Adipocyte (in vitro differentiated cells): Measurements from ENCODE around the gene ZNF208.
"Not testable (repeated sequence)": the region's sequence is repeated elsewhere in the genome, so short reads cannot be mapped to it uniquely, and the experiment has no call there.

Experiments
- DNase-seq: peaks from one replicate; pipeline ENCODE4 v3.0.0-alpha.2; 2015; ENCODE audit warnings: low read depth
- H3K27me3 ChIP-seq: replicated peaks from 2 replicates; pipeline ENCODE4 v1.7.0; 2013; ENCODE audit warnings: mild to moderate bottlenecking, low read length, moderate library complexity; ENCODE audit not compliant: control insufficient read depth, insufficient read depth
- H3K36me3 ChIP-seq: 2 replicates; pipeline ENCODE4 v1.7.0; 2013; ENCODE audit warnings: low read length, mild to moderate bottlenecking, moderate library complexity; ENCODE audit not compliant: control insufficient read depth, insufficient read depth, severe bottlenecking
- H3K4me1 ChIP-seq: 2 replicates; pipeline ENCODE4 v1.7.0; 2013; ENCODE audit warnings: mild to moderate bottlenecking, low read length, moderate library complexity; ENCODE audit not compliant: control insufficient read depth, insufficient read depth
- H3K4me3 ChIP-seq: 2 replicates; pipeline ENCODE4 v1.7.0; 2013; ENCODE audit warnings: mild to moderate bottlenecking, low read length, moderate library complexity
- H3K9ac ChIP-seq: 2 replicates; pipeline ENCODE4 v1.7.0; 2013; ENCODE audit warnings: mild to moderate bottlenecking, low read length, moderate library complexity
- H3K9me3 ChIP-seq: 2 replicates; pipeline ENCODE4 v1.7.0; 2013; ENCODE audit warnings: mild to moderate bottlenecking, low read length, moderate library complexity; ENCODE audit not compliant: control insufficient read depth

The ZNF208 gene

GRCh38 chr19:22010437-22011143 is at the start of gene ZNF208:
Gene ZNF208 (minus strand): TSS chr19:22010943. CDS start chr19:22010794, 149 bp downstream.
- DNase-seq, H3K4me3 ChIP-seq: not testable (repeated sequence)

GRCh38 chr19:22052644-22053013 is 41.9 kb upstream of the ZNF208 start:
- Histone ChIP-seq H3K9me3 (peaks cover 2% of the 10 kb centered on the region), H3K4me3 (peak overlapping the region; percentile 78), H3K36me3 (no peaks in the 10 kb centered on the region), H3K27me3 (no peaks in the 10 kb centered on the region), H3K4me1 (no peaks in the 10 kb centered on the region), H3K9ac (no peak overlapping the region)
- DNase-seq, result no peak

More at GRCh38 chr19:22010437-22011143, at the start of gene ZNF208:
- not testable (repeated sequence) for H3K36me3 ChIP-seq, H3K9ac ChIP-seq, H3K9me3 ChIP-seq, H3K4me1 ChIP-seq, H3K27me3 ChIP-seq

- H3K4me1 ChIP-seq, H3K27me3 ChIP-seq, H3K9ac ChIP-seq, H3K4me3 ChIP-seq, H3K36me3 ChIP-seq, DNase-seq, H3K9me3 ChIP-seq: not testable (repeated sequence)
Observed at GRCh38 chr19:22041151-22041550, 30.4 kb upstream of the ZNF208 start.

- Histone ChIP-seq H3K9me3 (peaks cover 5% of the 10 kb centered on the region), H3K9ac (no peak overlapping the region), H3K36me3 (no peaks in the 10 kb centered on the region), H3K27me3 (no peaks in the 10 kb centered on the region), H3K4me1 (no peaks in the 10 kb centered on the region), H3K4me3 (no peak overlapping the region)
- DNase-seq, result no peak
Observed at GRCh38 chr19:22030680-22031079, 19.9 kb upstream of the ZNF208 start.

GRCh38 chr19:22026687-22027086 is 15.9 kb upstream of the ZNF208 start:
- Histone ChIP-seq H3K4me3 (no peak overlapping the region), H3K36me3 (no peaks in the 10 kb centered on the region), H3K27me3 (no peaks in the 10 kb centered on the region), H3K4me1 (no peaks in the 10 kb centered on the region), H3K9ac (no peak overlapping the region), H3K9me3 (peaks cover 3% of the 10 kb centered on the region)
- no peak for DNase-seq

- H3K36me3 ChIP-seq, DNase-seq, H3K27me3 ChIP-seq, H3K4me3 ChIP-seq, H3K9me3 ChIP-seq, H3K4me1 ChIP-seq, H3K9ac ChIP-seq: not testable (repeated sequence)
Observed at GRCh38 chr19:22025539-22025938, 14.8 kb upstream of the ZNF208 start.

- H3K4me1 ChIP-seq, result no peaks in the 10 kb centered on the region
- no peaks in the 10 kb centered on the region for H3K36me3 ChIP-seq
- no peak overlapping the region for H3K9ac ChIP-seq
- no peaks in the 10 kb centered on the region for H3K27me3 ChIP-seq
- H3K9me3 ChIP-seq, result peaks cover 95% of the 10 kb centered on the region
- H3K4me3 ChIP-seq, result peak overlapping the region; percentile 41
- DNase-seq, result no peak
Observed at GRCh38 chr19:21970466-21970865, 40.3 kb downstream of the ZNF208 start.

- Histone ChIP-seq H3K4me3 (peak overlapping the region; percentile 27), H3K9me3 (peaks cover 71% of the 10 kb centered on the region), H3K27me3 (no peaks in the 10 kb centered on the region), H3K9ac (no peak overlapping the region), H3K4me1 (no peaks in the 10 kb centered on the region), H3K36me3 (no peaks in the 10 kb centered on the region)
- DNase-seq, result no peak
Observed at GRCh38 chr19:21947775-21948174, 63.0 kb downstream of the ZNF208 start.

GRCh38 chr19:21940684-21941083 is 70.1 kb downstream of the ZNF208 start:
- Histone ChIP-seq H3K27me3 (no peaks in the 10 kb centered on the region), H3K36me3 (no peaks in the 10 kb centered on the region), H3K9me3 (peaks cover 41% of the 10 kb centered on the region), H3K4me3 (no peak overlapping the region), H3K9ac (no peak overlapping the region), H3K4me1 (no peaks in the 10 kb centered on the region)
- no peak for DNase-seq

GRCh38 chr19:21934593-21934992 is 76.2 kb downstream of the ZNF208 start:
- no peaks in the 10 kb centered on the region for H3K4me1 ChIP-seq
- H3K4me3 ChIP-seq, result no peak overlapping the region
- H3K9ac ChIP-seq, result no peak overlapping the region
- H3K27me3 ChIP-seq, result no peaks in the 10 kb centered on the region
- no peaks in the 10 kb centered on the region for H3K36me3 ChIP-seq
- peaks cover 28% of the 10 kb centered on the region for H3K9me3 ChIP-seq
- no peak for DNase-seq

- Histone ChIP-seq H3K36me3 (no peaks in the 10 kb centered on the region), H3K4me1 (no peaks in the 10 kb centered on the region), H3K9me3 (peaks cover 28% of the 10 kb centered on the region), H3K9ac (no peak overlapping the region), H3K4me3 (no peak overlapping the region), H3K27me3 (no peaks in the 10 kb centered on the region)
- no peak for DNase-seq
Observed at GRCh38 chr19:21934131-21934530, 76.6 kb downstream of the ZNF208 start.

GRCh38 chr19:21922276-21922675 is 88.5 kb downstream of the ZNF208 start:
- Histone ChIP-seq H3K36me3 (no peaks in the 10 kb centered on the region), H3K9ac (no peak overlapping the region), H3K27me3 (no peaks in the 10 kb centered on the region), H3K4me3 (no peak overlapping the region), H3K9me3 (peaks cover 46% of the 10 kb centered on the region), H3K4me1 (no peaks in the 10 kb centered on the region)
- DNase-seq, result no peak
